Thyroid gland (tissue), 4 donors: ENCODE data around the gene RFC1.

Experiments used
- CTCF ChIP-seq, 6 experiments: fragments of 200-600 bp in 3 of 6; fragments of 450-650 bp in 3 of 6; sonication (generic) in 3 of 6; IDR thresholded peaks; one replicate each; pipeline ENCODE4 v1.5.1; 2016 to 2019; ENCODE audit warnings: antibody characterized with exemption in 6 of 6, mild to moderate bottlenecking in 2 of 6, inconsistent platforms in 1 of 6, moderate library complexity in 1 of 6
- POLR2A ChIP-seq, 2 donors: fragments of 450-650 bp; IDR thresholded peaks; one replicate each; pipeline ENCODE4 v1.6.1; 2017; ENCODE audit warnings: antibody characterized with exemption in 2 of 2, mild to moderate bottlenecking in 2 of 2, moderate library complexity in 1 of 2

- TF ChIP-seq CTCF (IDR thresholded peaks at IDR 0.05) (no peak), POLR2A (IDR thresholded peaks at IDR 0.05) (no peak)
These were observed 25.0 kb downstream of the RFC1 start for GRCh38 chr4:39341075-39341725.
